T follicular helper cell (primary cell): ENCODE measurements around the gene DPH5.
"Not testable (repeated sequence)": the region's sequence is repeated elsewhere in the genome, so short reads cannot be mapped to it uniquely, and the experiment has no call there.

Experiments
- DNase-seq: peaks from one replicate; pipeline ENCODE4 v3.0.0-alpha.2; 2020; ENCODE audit warnings: low read depth
- total RNA-seq, 2 experiments: gene quantifications; one replicate each; lab custom pipeline; 2026; lab: John Stamatoyannopoulos, UW

The DPH5 gene
- total RNA-seq, result 31.1 to 36.5 reads per million in 2 experiments

- DNase-seq, result peak; percentile 79
Measured at GRCh38 chr1:101025657-101026429, at the start of gene DPH5. Gene DPH5, minus strand, starts transcription at chr1:101025784. Its CDS starts 341 bp downstream, at chr1:101025443.

GRCh38 chr1:101073836-101074235 lies 48.3 kb upstream of the DPH5 start:
- no peak for DNase-seq

- no peak for DNase-seq
Measured at GRCh38 chr1:101071470-101071891, 45.9 kb upstream of the DPH5 start.

GRCh38 chr1:101069158-101069557 lies 43.6 kb upstream of the DPH5 start:
- DNase-seq, result no peak

- not testable (repeated sequence) for DNase-seq
Measured at GRCh38 chr1:101066937-101067335, 41.4 kb upstream of the DPH5 start.

- no peak for DNase-seq
Measured at GRCh38 chr1:101066260-101066936, 40.8 kb upstream of the DPH5 start.

- DNase-seq, result no peak
Measured at GRCh38 chr1:101065575-101065974, 40.0 kb upstream of the DPH5 start.

GRCh38 chr1:101064697-101065096 lies 39.1 kb upstream of the DPH5 start:
- DNase-seq, result no peak

- DNase-seq, result no peak
Measured at GRCh38 chr1:101060992-101061391, 35.4 kb upstream of the DPH5 start.

GRCh38 chr1:101059945-101060542 lies 34.5 kb upstream of the DPH5 start:
- DNase-seq, result no peak

GRCh38 chr1:101055623-101056022 lies 30.0 kb upstream of the DPH5 start:
- DNase-seq, result no peak

GRCh38 chr1:101051688-101052638 lies 26.4 kb upstream of the DPH5 start:
- DNase-seq, result no peak

- no peak for DNase-seq
Measured at GRCh38 chr1:101050869-101051268, 25.3 kb upstream of the DPH5 start.

GRCh38 chr1:101044749-101045148 lies 19.2 kb upstream of the DPH5 start:
- no peak for DNase-seq

GRCh38 chr1:101044259-101044658 lies 18.7 kb upstream of the DPH5 start:
- DNase-seq, result no peak

GRCh38 chr1:101043776-101044175 lies 18.2 kb upstream of the DPH5 start:
- DNase-seq, result no peak

GRCh38 chr1:101041300-101041699 lies 15.7 kb upstream of the DPH5 start:
- DNase-seq, result no peak

GRCh38 chr1:101040666-101041065 lies 15.1 kb upstream of the DPH5 start:
- DNase-seq, result no peak

GRCh38 chr1:101039245-101039644 lies 13.7 kb upstream of the DPH5 start:
- no peak for DNase-seq

- DNase-seq, result no peak
Measured at GRCh38 chr1:101037316-101037715, 11.7 kb upstream of the DPH5 start.

- no peak for DNase-seq
Measured at GRCh38 chr1:101033017-101033416, 7.4 kb upstream of the DPH5 start.

- DNase-seq, result not testable (repeated sequence)
Measured at GRCh38 chr1:101032129-101032528, 6.5 kb upstream of the DPH5 start.
